ENCODE data around the gene BCL2L1.
A peak's percentile ranks its signal among the peaks of the same experiment; 100 is the strongest.

Gene BCL2L1

GRCh38 chr20:31620246-31620645 lies 102.4 kb downstream of the BCL2L1 start:
- CTCF ChIA-PET = interaction anchor here (4.9 kb wide), 1 partner anchor 13 kb away, joined by 20 read pairs; no protein-coding TSS in a partner anchor
- no peak for TF ChIP-seq CTCF (IDR thresholded peaks at IDR 0.05; ENCODE audit: control extremely low read depth, extremely low read depth, low read depth, missing control alignments)
- POLR2A ChIA-PET = no interaction called here
- DNase-seq (ENCODE audit: extremely low spot score) = no peak

GRCh38 chr20:31617432-31618104 lies 105.1 kb downstream of the BCL2L1 start:
- POLR2A ChIA-PET = interaction anchor here (0.6 kb wide), 1 partner anchor 12 kb away, joined by 7 read pairs; the partner anchor contains the start of gene ID1
- CTCF ChIA-PET = interaction anchor here (2.2 to 19.2 kb wide), 3 partner anchors 16 to 60 kb away, joined by 8 to 642 read pairs (median 20); no protein-coding TSS in a partner anchor
- DNase-seq (ENCODE audit: extremely low spot score) = peak; percentile 59
- TF ChIP-seq CTCF (IDR thresholded peaks at IDR 0.05; ENCODE audit: control extremely low read depth, extremely low read depth, low read depth, missing control alignments) = no peak

GRCh38 chr20:31615416-31615815 lies 107.3 kb downstream of the BCL2L1 start:
- CTCF ChIA-PET = interaction anchor here (4.9 to 19.2 kb wide), 3 partner anchors 11 to 58 kb away, joined by 20 to 642 read pairs (median 80); partner anchors contain the start of gene ID1
- no peak for DNase-seq (ENCODE audit: extremely low spot score)
- TF ChIP-seq CTCF (IDR thresholded peaks at IDR 0.05; ENCODE audit: control extremely low read depth, extremely low read depth, low read depth, missing control alignments) = no peak
- POLR2A ChIA-PET = no interaction called here
